CD4-positive, CD25-positive, alpha-beta regulatory T cell (primary cell): Measurements from ENCODE around the gene GPS1. TPM values are rescaled to one million over a fixed set of nuclear protein-coding genes. Genes with fewer than 3 reads are reported as not detected.

Source experiments
- ATAC-seq, 2 donors: fragments of 150-1000 bp; cut with Tn5 transposase; one replicate each; pipeline ENCODE4 v1.10.0; 2021; ENCODE audit warnings: low read depth in 2 of 2, moderate number of reproducible peaks in 2 of 2, moderate library complexity in 1 of 2
- DNase-seq, 3 donors: peaks; one replicate each; pipeline versions ENCODE4 v3.0.0 to v3.0.0-alpha.2; 2012 to 2022; ENCODE audit warnings: mixed read lengths in 1 of 3
- H3K27ac ChIP-seq: one replicate; pipeline ENCODE4 v1.7.0; 2013; ENCODE audit warnings: mild to moderate bottlenecking, low read length; ENCODE audit not compliant: insufficient read depth, poor library complexity, severe bottlenecking
- H3K27me3 ChIP-seq: one replicate; pipeline ENCODE4 v1.7.0; 2013; ENCODE audit warnings: low read length; ENCODE audit not compliant: control insufficient read depth, insufficient read depth
- H3K36me3 ChIP-seq: one replicate; pipeline ENCODE4 v1.7.0; 2013; ENCODE audit warnings: mild to moderate bottlenecking, low read length, moderate library complexity; ENCODE audit not compliant: control insufficient read depth, insufficient read depth
- H3K4me1 ChIP-seq: 2 replicates; pipeline ENCODE4 v1.7.0; 2013; ENCODE audit warnings: mild to moderate bottlenecking, low read length; ENCODE audit not compliant: insufficient read depth, control insufficient read depth, poor library complexity, severe bottlenecking
- H3K4me3 ChIP-seq: one replicate; pipeline ENCODE4 v1.7.0; 2013; ENCODE audit warnings: low read depth, mild to moderate bottlenecking, low read length, moderate library complexity
- H3K9me3 ChIP-seq, 2 experiments: 1 replicate in 1 of 2; 2 replicates in 1 of 2; pipeline ENCODE4 v1.7.0; 2013; ENCODE audit warnings: low read length in 2 of 2, mild to moderate bottlenecking in 1 of 2, moderate library complexity in 1 of 2; ENCODE audit not compliant: control insufficient read depth in 2 of 2
- H3K27ac Mint-ChIP-seq, 3 donors: one replicate each; pipeline ENCODE4 v1.8.0; 2020 to 2022; ENCODE audit warnings: mild to moderate bottlenecking in 3 of 3, mixed read lengths in 3 of 3, moderate library complexity in 2 of 3
- H3K27me3 Mint-ChIP-seq: one replicate; pipeline ENCODE4 v1.8.0; 2022; ENCODE audit warnings: mild to moderate bottlenecking, mixed read lengths
- H3K36me3 Mint-ChIP-seq: one replicate; pipeline ENCODE4 v1.8.0; 2020; ENCODE audit warnings: mixed read lengths
- H3K4me1 Mint-ChIP-seq, 4 donors: one replicate each; pipeline ENCODE4 v1.8.0; 2020 to 2022; ENCODE audit warnings: mixed read lengths in 4 of 4, mild to moderate bottlenecking in 1 of 4
- H3K4me3 Mint-ChIP-seq, 4 donors: one replicate each; pipeline ENCODE4 v1.8.0; 2020 to 2022; ENCODE audit warnings: mild to moderate bottlenecking in 4 of 4, mixed read lengths in 4 of 4, moderate library complexity in 3 of 4
- H3K9me3 Mint-ChIP-seq, 7 donors: one replicate each; pipeline ENCODE4 v1.8.0; 2020 to 2022; ENCODE audit warnings: mixed read lengths in 7 of 7, mild to moderate bottlenecking in 3 of 7, moderate library complexity in 2 of 7
- polyA plus RNA-seq, 4 donors: library from polyadenylated mRNA; unstranded; fragments of 300-500 nt; fragmentation: Illumina TruSeq; gene quantifications; one replicate each; pipeline ENCODE4 v1.2.3, GENCODE V29; 2021
- total RNA-seq: library from RNA; stranded (reverse); gene quantifications from one replicate; pipeline ENCODE4 v1.2.3, GENCODE V29; 2022

The GPS1 gene
- total and polyA plus RNA-seq, 5 donors from 2014 or later: 87.5 to 170 (median 153) TPM

GRCh38 chr17:82055023-82055964, 3.6 kb downstream of the GPS1 start:
- Histone ChIP-seq H3K9me3 (no peaks in the 10 kb centered on the region), H3K27me3 (no peaks in the 10 kb centered on the region), H3K27ac (no peak overlapping the region), H3K4me1 (peaks cover 23% of the 10 kb centered on the region), H3K4me3 (no peak overlapping the region), H3K36me3 (peaks cover 25% of the 10 kb centered on the region)
- peak overlapping the region in 1 of 3 donors; percentile 52 for H3K27ac Mint-ChIP-seq
- H3K9me3 Mint-ChIP-seq: no peaks in the 10 kb centered on the region
- peaks cover 0 to 18% (median 6%) of the 10 kb centered on the region in 4 donors for H3K4me1 Mint-ChIP-seq
- DNase-seq (no peak), ATAC-seq (no peak)
- peaks cover 5% of the 10 kb centered on the region for H3K36me3 Mint-ChIP-seq
- no peaks in the 10 kb centered on the region for H3K27me3 Mint-ChIP-seq
- H3K4me3 Mint-ChIP-seq: peak overlapping the region in 2 of 4 donors; percentile 39 to 43

GRCh38 chr17:82055965-82056728, 4.4 kb downstream of the GPS1 start:
- Histone ChIP-seq H3K4me1 (peaks cover 17% of the 10 kb centered on the region), H3K27me3 (no peaks in the 10 kb centered on the region), H3K9me3 (no peaks in the 10 kb centered on the region), H3K4me3 (no peak overlapping the region), H3K36me3 (peaks cover 27% of the 10 kb centered on the region), H3K27ac (no peak overlapping the region)
- H3K36me3 Mint-ChIP-seq: peaks cover 5% of the 10 kb centered on the region
- H3K4me3 Mint-ChIP-seq: no peak overlapping the region
- H3K4me1 Mint-ChIP-seq: peaks cover 0 to 11% (median 3%) of the 10 kb centered on the region in 4 donors
- ATAC-seq (no peak), DNase-seq (no peak)
- H3K27me3 Mint-ChIP-seq: no peaks in the 10 kb centered on the region
- H3K27ac Mint-ChIP-seq: peak overlapping the region in 1 of 3 donors; percentile 56
- peaks cover 0 to under 1% (median 0%) of the 10 kb centered on the region in 7 donors for H3K9me3 Mint-ChIP-seq

- Histone ChIP-seq H3K36me3 (peaks cover 30% of the 10 kb centered on the region), H3K4me1 (peaks cover 17% of the 10 kb centered on the region), H3K27ac (no peak overlapping the region), H3K27me3 (no peaks in the 10 kb centered on the region), H3K4me3 (no peak overlapping the region), H3K9me3 (no peaks in the 10 kb centered on the region)
- ATAC-seq: no peak
- no peak for DNase-seq
- Mint-ChIP-seq H3K4me3 (no peak overlapping the region), H3K9me3 (peaks cover 0 to 2% (median 0%) of the 10 kb centered on the region in 7 donors), H3K4me1 (peaks cover 0 to 11% (median 3%) of the 10 kb centered on the region in 4 donors), H3K36me3 (peaks cover 5% of the 10 kb centered on the region), H3K27me3 (no peaks in the 10 kb centered on the region), H3K27ac (no peak overlapping the region)
Measured at GRCh38 chr17:82056729-82057621, 5.3 kb downstream of the GPS1 start.

GRCh38 chr17:82058230-82058854, 6.6 kb downstream of the GPS1 start:
- Mint-ChIP-seq H3K27ac (peak overlapping the region in 1 of 3 donors; percentile 56), H3K9me3 (peaks cover 0 to 2% (median 0%) of the 10 kb centered on the region in 7 donors), H3K4me1 (peaks cover 0 to 5% (median under 1%) of the 10 kb centered on the region in 4 donors), H3K4me3 (peak overlapping the region in 2 of 4 donors; percentile 22 to 74), H3K36me3 (peaks cover 5% of the 10 kb centered on the region), H3K27me3 (no peaks in the 10 kb centered on the region)
- Histone ChIP-seq H3K36me3 (peaks cover 33% of the 10 kb centered on the region), H3K4me1 (peaks cover 6% of the 10 kb centered on the region), H3K27ac (no peak overlapping the region), H3K27me3 (no peaks in the 10 kb centered on the region), H3K9me3 (no peaks in the 10 kb centered on the region), H3K4me3 (no peak overlapping the region)
- DNase-seq: no peak
- ATAC-seq: no peak

- DNase-seq (no peak), ATAC-seq (no peak)
- Mint-ChIP-seq H3K9me3 (peaks cover 0 to 2% (median 0%) of the 10 kb centered on the region in 7 donors), H3K4me3 (peak overlapping the region in 1 of 4 donors; percentile 55), H3K27me3 (no peaks in the 10 kb centered on the region), H3K4me1 (peaks cover 0 to 4% (median 0%) of the 10 kb centered on the region in 4 donors), H3K27ac (peak overlapping the region in 1 of 3 donors; percentile 56), H3K36me3 (peaks cover 5% of the 10 kb centered on the region)
- no peaks in the 10 kb centered on the region for H3K27me3 ChIP-seq
- H3K4me3 ChIP-seq: no peak overlapping the region
- no peak overlapping the region for H3K27ac ChIP-seq
- no peaks in the 10 kb centered on the region for H3K9me3 ChIP-seq
- H3K36me3 ChIP-seq: peaks cover 32% of the 10 kb centered on the region
- peaks cover 5% of the 10 kb centered on the region for H3K4me1 ChIP-seq
Measured at GRCh38 chr17:82058855-82059249, 7.2 kb downstream of the GPS1 start.

GRCh38 chr17:82059272-82060000, 7.7 kb downstream of the GPS1 start:
- Histone ChIP-seq H3K27me3 (no peaks in the 10 kb centered on the region), H3K4me3 (no peak overlapping the region), H3K4me1 (peaks cover 10% of the 10 kb centered on the region), H3K36me3 (peaks cover 29% of the 10 kb centered on the region), H3K27ac (no peak overlapping the region), H3K9me3 (no peaks in the 10 kb centered on the region)
- H3K36me3 Mint-ChIP-seq: peaks cover 5% of the 10 kb centered on the region
- H3K4me3 Mint-ChIP-seq: no peak overlapping the region
- no peaks in the 10 kb centered on the region for H3K27me3 Mint-ChIP-seq
- peak overlapping the region in 1 of 3 donors; percentile 43 for H3K27ac Mint-ChIP-seq
- H3K9me3 Mint-ChIP-seq: peaks cover 0 to 2% (median 0%) of the 10 kb centered on the region in 7 donors
- H3K4me1 Mint-ChIP-seq: peaks cover 0 to 10% (median 0%) of the 10 kb centered on the region in 4 donors
- DNase-seq (no peak), ATAC-seq (no peak)
